ENCODE data around the gene DNM2.

DNM2 gene

GRCh38 chr19:10780368-10780767 is 62.5 kb downstream of the DNM2 start:
- no peak for DNase-seq (ENCODE audit: low spot score)

GRCh38 chr19:10782795-10783194 is 64.9 kb downstream of the DNM2 start:
- no peak for DNase-seq (ENCODE audit: low spot score)

GRCh38 chr19:10784257-10784656 is 66.4 kb downstream of the DNM2 start:
- DNase-seq (ENCODE audit: low spot score) = no peak

- no peak for DNase-seq (ENCODE audit: low spot score)
Observed at GRCh38 chr19:10788146-10788545, 70.3 kb downstream of the DNM2 start.

- DNase-seq (ENCODE audit: low spot score) = no peak
Observed at GRCh38 chr19:10789866-10790265, 72.0 kb downstream of the DNM2 start.

GRCh38 chr19:10796653-10797052 is 78.8 kb downstream of the DNM2 start:
- no peak for DNase-seq (ENCODE audit: low spot score)

GRCh38 chr19:10797078-10797477 is 79.2 kb downstream of the DNM2 start:
- DNase-seq (ENCODE audit: low spot score) = no peak

- DNase-seq (ENCODE audit: low spot score) = no peak
Observed at GRCh38 chr19:10797541-10798256, 79.8 kb downstream of the DNM2 start.

GRCh38 chr19:10800488-10800887 is 82.6 kb downstream of the DNM2 start:
- no peak for DNase-seq (ENCODE audit: low spot score)

- no peak for DNase-seq (ENCODE audit: low spot score)
Observed at GRCh38 chr19:10802479-10802878, 84.6 kb downstream of the DNM2 start.

GRCh38 chr19:10803252-10803651 is 85.4 kb downstream of the DNM2 start:
- DNase-seq (ENCODE audit: low spot score) = no peak

- DNase-seq (ENCODE audit: low spot score) = no peak
Observed at GRCh38 chr19:10805065-10805757, 87.3 kb downstream of the DNM2 start.

- DNase-seq (ENCODE audit: low spot score) = no peak
Observed at GRCh38 chr19:10805758-10806247, 87.9 kb downstream of the DNM2 start.

- DNase-seq (ENCODE audit: low spot score) = peak; percentile 30
Observed at GRCh38 chr19:10808937-10809649, 91.2 kb downstream of the DNM2 start.

GRCh38 chr19:10809651-10810285 is 91.9 kb downstream of the DNM2 start:
- DNase-seq (ENCODE audit: low spot score) = peak; percentile 78

- DNase-seq (ENCODE audit: low spot score) = peak; percentile 52
Observed at GRCh38 chr19:10811391-10812111, 93.7 kb downstream of the DNM2 start.

- DNase-seq (ENCODE audit: low spot score) = peak; percentile 44
Observed at GRCh38 chr19:10812196-10812595, 94.3 kb downstream of the DNM2 start.

GRCh38 chr19:10812902-10813404 is 95.1 kb downstream of the DNM2 start:
- DNase-seq (ENCODE audit: low spot score) = peak; percentile 78

GRCh38 chr19:10815007-10815536 is 97.2 kb downstream of the DNM2 start:
- no peak for DNase-seq (ENCODE audit: low spot score)

- DNase-seq (ENCODE audit: low spot score) = no peak
Observed at GRCh38 chr19:10815969-10816644, 98.2 kb downstream of the DNM2 start.

GRCh38 chr19:10816691-10817090 is 98.8 kb downstream of the DNM2 start:
- no peak for DNase-seq (ENCODE audit: low spot score)

Data from hematopoietic multipotent progenitor cell treated with erythropoietin and hydrocortisone succinate and interleukin-3 and kit ligand, for 17 days (in vitro differentiated cells).